K562 (cell line): ENCODE measurements around the gene MSI1. TPM values are rescaled to one million over a fixed set of nuclear protein-coding genes. Genes with fewer than 3 reads are reported as not detected.

ENCODE experiments used
- ATAC-seq: fragments of 200-7000 bp; cut with Tn5 transposase; 3 replicates; pipeline ENCODE4 v1.9.1; 2020; ENCODE audit warnings: moderate library complexity
- BruUV-seq: library from RNA; stranded (reverse); fragments of 400-500 nt; replicated peaks from 2 replicates; lab custom pipeline; 2021; lab: Mats Ljungman, UMichigan
- CTCF ChIA-PET: fragments of 300-600 bp; formaldehyde crosslinking; extraction: SDS; loops from one replicate; lab custom pipeline; 2021; ENCODE audit warnings: low intra/inter-chr PET ratio; lab: Yijun Ruan, JAX
- POLR2A ChIA-PET: fragments of 300-600, 350-650 bp; sonication (Branson Sonifier 250); formaldehyde crosslinking; extraction: SDS; loops from one replicate; lab custom pipeline; 2021; ENCODE audit warnings: antibody characterized with exemption, inconsistent platforms; lab: Yijun Ruan, JAX
- DNase-seq, 4 experiments: peaks; one replicate each; pipeline versions ENCODE4 v3.0.0 to v3.0.0-alpha.2; 2011 to 2018; ENCODE audit warnings: low spot score in 3 of 4, mixed read lengths in 3 of 4; ENCODE audit errors: extremely low read depth in 1 of 4
- FAIRE-seq: peaks from 2 replicates; lab custom pipeline; 2011; peaks lifted over from hg19 to GRCh38; lab: Jason Lieb, UNC
- H2AFZ ChIP-seq: 2 replicates; pipeline ENCODE4 v1.6.0; 2011; ENCODE audit warnings: low read depth, low read length, control low read depth, inconsistent platforms
- H3K27ac ChIP-seq: fragments of 200-600 bp; 3 replicates; pipeline ENCODE4 v1.8.0; 2011; ENCODE audit warnings: low read depth, mild to moderate bottlenecking, control low read depth, inconsistent platforms, low read length, moderate library complexity, mixed read lengths; ENCODE audit errors: extremely low read depth
- H3K27me3 ChIP-seq, 2 experiments: fragments of 300-600 bp in 1 of 2; 2 replicates in 1 of 2; 3 replicates in 1 of 2; pipeline versions ENCODE4 v1.6.0 to v1.8.0; 2011; ENCODE audit warnings: inconsistent platforms in 2 of 2, low read length in 2 of 2, mild to moderate bottlenecking in 1 of 2, mixed read lengths in 1 of 2, moderate library complexity in 1 of 2; ENCODE audit not compliant: control insufficient read depth in 2 of 2, insufficient read depth in 2 of 2
- H3K36me3 ChIP-seq: fragments of 300-600 bp; 3 replicates; pipeline ENCODE4 v1.8.0; 2011; ENCODE audit warnings: mild to moderate bottlenecking, low read length, inconsistent platforms; ENCODE audit not compliant: control insufficient read depth, insufficient read depth
- H3K4me1 ChIP-seq, 2 experiments: fragments of 200-600 bp in 1 of 2; replicated peaks in 1 of 2; 2 replicates in 1 of 2; 3 replicates in 1 of 2; pipeline versions ENCODE4 v1.5.1 to v1.8.0; 2011; ENCODE audit warnings: inconsistent platforms in 2 of 2, low read length in 2 of 2, mild to moderate bottlenecking in 1 of 2, mixed read lengths in 1 of 2, moderate library complexity in 1 of 2; ENCODE audit not compliant: control insufficient read depth in 2 of 2, insufficient read depth in 2 of 2
- H3K4me2 ChIP-seq: 2 replicates; pipeline ENCODE4 v1.6.1; 2011; ENCODE audit warnings: low read length, control low read depth, inconsistent platforms, mixed read lengths; ENCODE audit not compliant: insufficient read depth
- H3K4me3 ChIP-seq: fragments of 200-600 bp; sonication (generic), shearing (Covaris generic); 2 replicates; pipeline ENCODE4 v1.5.1; 2016; ENCODE audit warnings: control low read depth, inconsistent platforms
- H3K79me2 ChIP-seq: fragments of 200-600 bp; 3 replicates; pipeline ENCODE4 v1.8.0; 2011; ENCODE audit warnings: low read length, inconsistent platforms; ENCODE audit not compliant: control insufficient read depth, insufficient read depth
- H3K9ac ChIP-seq, 2 experiments: 2 replicates each; pipeline versions ENCODE4 v1.6.0 to v1.6.1; 2011; ENCODE audit warnings: low read depth in 2 of 2, low read length in 2 of 2, control low read depth in 1 of 2, inconsistent platforms in 1 of 2, mild to moderate bottlenecking in 1 of 2, mixed read lengths in 1 of 2; ENCODE audit not compliant: insufficient read depth in 1 of 2
- H3K9me1 ChIP-seq: one replicate; pipeline ENCODE4 v1.6.0; 2011; ENCODE audit warnings: inconsistent platforms, mild to moderate bottlenecking, low read length, moderate library complexity; ENCODE audit not compliant: control insufficient read depth, insufficient read depth
- H3K9me3 ChIP-seq: replicated peaks from 2 replicates; pipeline ENCODE4 v1.5.1; 2011; ENCODE audit warnings: low read depth, low read length, inconsistent platforms; ENCODE audit not compliant: control insufficient read depth, insufficient read depth
- H4K20me1 ChIP-seq: replicated peaks from 2 replicates; pipeline ENCODE4 v1.6.1; 2011; ENCODE audit warnings: low read length, inconsistent platforms, mixed read lengths; ENCODE audit not compliant: control insufficient read depth, insufficient read depth
- ATF6 ChIP-seq: sonication (generic); formaldehyde crosslinking; IDR thresholded peaks from 2 replicates; pipeline ENCODE4 v1.4.0; 2020; ENCODE audit warnings: mild to moderate bottlenecking, missing genetic modification reagents
- DACH1 ChIP-seq: fragments of 450-650 bp; IDR thresholded peaks from 2 replicates; pipeline ENCODE4 v1.6.1; 2018; ENCODE audit not compliant: partially characterized antibody
- ESRRA ChIP-seq: fragments of 450-650 bp; IDR thresholded peaks from 2 replicates; pipeline ENCODE4 v1.6.1; 2014; ENCODE audit warnings: low read depth, mild to moderate bottlenecking, moderate library complexity, borderline replicate concordance
- SIN3B ChIP-seq: fragments of 450-650 bp; IDR thresholded peaks from 2 replicates; pipeline ENCODE4 v1.6.1; 2017; ENCODE audit warnings: low read depth, mild to moderate bottlenecking, moderate library complexity
- SMARCA5 ChIP-seq: fragments of 450-650 bp; IDR thresholded peaks from 2 replicates; pipeline ENCODE4 v1.6.1; 2016
- SP2 ChIP-seq: IDR thresholded peaks from 2 replicates; pipeline ENCODE4 v1.6.1; 2011; ENCODE audit warnings: mild to moderate bottlenecking, low read depth, low read length, moderate library complexity; ENCODE audit not compliant: poor library complexity, severe bottlenecking; ENCODE audit errors: extremely low read depth
- ZNF583 ChIP-seq: fragments of 250-450 bp; sonication (Bioruptor Pico); IDR thresholded peaks from 2 replicates; pipeline ENCODE4 v1.4.0; 2020
- WGBS: fragments of 100-300 bp; shearing (Covaris generic); methylation state at CpG from one replicate; pipeline ENCODE4 v1.1.6; 2016; ENCODE audit warnings: low coverage, mixed read lengths; ENCODE audit not compliant: insufficient coverage; ENCODE audit errors: missing lambda C conversion rate; 5-methylcytosine and 5-hydroxymethylcytosine counted together
- in situ Hi-C: fragments of 300-500 bp; cut with MboI; formaldehyde crosslinking; loops from 4 replicates; pipeline ENCODE4 v1.15.0; 2018; ENCODE audit warnings: inconsistent platforms, mixed read lengths
- intact Hi-C: fragments of 100-400 bp; cut with micrococcal nuclease; formaldehyde crosslinking; loops from 2 replicates; pipeline ENCODE4 v1.14.2; 2022
- polyA plus RNA-seq, 8 experiments: library from polyadenylated mRNA; depleted of rRNA in 4 of 8; stranded (reverse) in 5 of 8; unstranded in 3 of 8; fragments of >200 nt; fragmentation: Nextera tagmentation in 2 of 8; fragmentation: Illumina TruSeq in 1 of 8; extraction: Ambion mirVana in 2 of 8; extraction: Trizol in 1 of 8; gene quantifications; 2 replicates each; pipeline versions ENCODE4 v1.2.1 to v1.2.3, GENCODE V29; 2011 to 2014; ENCODE audit warnings: inconsistent platforms in 1 of 8, missing spikeins in 1 of 8
- total RNA-seq, 7 experiments: library from RNA; depleted of rRNA in 6 of 7; stranded (reverse); fragments of >200 nt in 6 of 7; fragmentation: Illumina TruSeq in 2 of 7; extraction: Trizol in 2 of 7; gene quantifications; 2 replicates each; pipeline versions ENCODE4 v1.2.1 to v1.2.3, GENCODE V29; 2011 to 2021; ENCODE audit warnings: low replicate concordance in 1 of 7
- TF ChIP-seq, protein P1 (sequence below): IDR thresholded peaks from 2 replicates; pipeline ENCODE4 v1.6.1; 2011; ENCODE audit not compliant: insufficient read length; ENCODE audit errors: extremely low read depth

MSI1 gene
- total and polyA plus RNA-seq, 9 of the 15 experiments (the other 6 are each of a cell fraction or from before 2014, with no cell fraction given) = 0.16 TPM; not detected in 8

- ATAC-seq (no peak), FAIRE-seq (no peak), DNase-seq (no peak)
- Histone ChIP-seq H3K9me3 (no peaks in the 10 kb centered on the region; the same call in 1 of the 2 replicates), H4K20me1 (peaks cover 3% of the 10 kb centered on the region; the same call in 1 of the 2 replicates), H3K9me1 (no peaks in the 10 kb centered on the region), H3K27ac (no peak overlapping the region), H3K4me2 (no peak overlapping the region), H2AFZ (no peak overlapping the region), H3K27me3 (peaks cover 28 to 38% of the 10 kb centered on the region in 2 experiments), H3K4me3 (no peak overlapping the region), H3K4me1 (peaks cover 0 to 7% of the 10 kb centered on the region in 2 experiments; a peak in 2 of 5 replicates), H3K36me3 (no peaks in the 10 kb centered on the region), H3K79me2 (no peaks in the 10 kb centered on the region), H3K9ac (no peak overlapping the region; a peak in 1 of 4 replicates)
- WGBS = 30% methylated on average over 23 of the region's 33 CpGs
- ChIA-PET CTCF (no interaction called here), POLR2A (interaction anchor here (1.4 kb wide), 1 partner anchor 10 kb away, joined by 3 read pairs; no protein-coding TSS in a partner anchor)
- intact Hi-C loops (no loop called here), in situ Hi-C loops (no loop called here)
- no TSS peak for BruUV-seq
- TF ChIP-seq SP2 (no peak), SIN3B (no peak), ZNF583 (CRISPR knock-in tag) (no peak), DACH1 (no peak), SMARCA5 (no peak), ESRRA (no peak), ATF6 (CRISPR knock-in tag) (no peak)
- TF ChIP-seq, protein P1, sequence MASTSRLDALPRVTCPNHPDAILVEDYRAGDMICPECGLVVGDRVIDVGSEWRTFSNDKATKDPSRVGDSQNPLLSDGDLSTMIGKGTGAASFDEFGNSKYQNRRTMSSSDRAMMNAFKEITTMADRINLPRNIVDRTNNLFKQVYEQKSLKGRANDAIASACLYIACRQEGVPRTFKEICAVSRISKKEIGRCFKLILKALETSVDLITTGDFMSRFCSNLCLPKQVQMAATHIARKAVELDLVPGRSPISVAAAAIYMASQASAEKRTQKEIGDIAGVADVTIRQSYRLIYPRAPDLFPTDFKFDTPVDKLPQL = no peak
Measured at GRCh38 chr12:120397824-120398540, 29.0 kb upstream of the MSI1 start.
